T47D (cell line): Measurements from ENCODE around the gene GPER1.

Experiments used
- DNase-seq, 2 experiments: peaks; one replicate each; pipeline versions ENCODE4 v3.0.0 to v3.0.0-alpha.2; 2011 to 2012; ENCODE audit warnings: low read depth in 1 of 2, low spot score in 1 of 2
- JUND ChIP-seq: IDR thresholded peaks from 2 replicates; pipeline ENCODE4 v1.6.1; 2012; ENCODE audit warnings: low read depth
- in situ Hi-C: cut with HindIII; loops from 2 replicates; pipeline ENCODE4 v1.10.0; 2016; ENCODE audit warnings: low sequenced_read_pairs, low pct_unique_long_range_greater_than_20kb

The GPER1 gene

DNA sequence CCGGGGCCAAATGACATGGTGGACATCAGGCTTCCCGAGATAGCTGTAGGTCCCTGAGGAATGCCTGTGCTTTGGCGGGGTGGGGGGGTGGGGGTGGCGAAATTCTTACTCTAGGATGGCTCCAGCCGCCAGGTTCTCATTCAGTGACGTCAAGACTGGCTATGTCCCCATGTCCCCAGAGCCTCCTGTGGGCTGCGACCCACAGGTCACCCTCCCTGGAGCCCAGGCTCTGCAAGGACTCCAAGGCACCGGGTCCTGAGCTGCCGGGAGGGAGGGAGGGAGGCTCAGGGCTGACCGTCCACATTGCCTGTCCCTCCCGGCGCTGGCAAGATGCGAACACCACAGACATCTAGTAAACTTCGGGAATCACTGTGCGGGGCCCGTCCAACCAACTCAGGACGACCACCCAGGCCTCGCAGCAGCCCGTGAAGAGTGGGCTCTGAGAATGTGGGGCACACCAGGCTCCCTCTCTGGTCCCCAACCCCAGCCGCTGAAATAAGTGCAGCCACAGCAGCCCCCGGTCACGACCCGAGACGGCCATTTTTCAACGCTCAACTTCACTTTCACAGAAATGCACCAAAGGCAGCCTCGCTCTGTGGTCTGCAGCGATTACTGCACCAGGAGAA lies 31.0 kb upstream of the GPER1 start:
- no peak for DNase-seq
- in situ Hi-C loops = no loop called here
- no peak for TF ChIP-seq JUND

DNA sequence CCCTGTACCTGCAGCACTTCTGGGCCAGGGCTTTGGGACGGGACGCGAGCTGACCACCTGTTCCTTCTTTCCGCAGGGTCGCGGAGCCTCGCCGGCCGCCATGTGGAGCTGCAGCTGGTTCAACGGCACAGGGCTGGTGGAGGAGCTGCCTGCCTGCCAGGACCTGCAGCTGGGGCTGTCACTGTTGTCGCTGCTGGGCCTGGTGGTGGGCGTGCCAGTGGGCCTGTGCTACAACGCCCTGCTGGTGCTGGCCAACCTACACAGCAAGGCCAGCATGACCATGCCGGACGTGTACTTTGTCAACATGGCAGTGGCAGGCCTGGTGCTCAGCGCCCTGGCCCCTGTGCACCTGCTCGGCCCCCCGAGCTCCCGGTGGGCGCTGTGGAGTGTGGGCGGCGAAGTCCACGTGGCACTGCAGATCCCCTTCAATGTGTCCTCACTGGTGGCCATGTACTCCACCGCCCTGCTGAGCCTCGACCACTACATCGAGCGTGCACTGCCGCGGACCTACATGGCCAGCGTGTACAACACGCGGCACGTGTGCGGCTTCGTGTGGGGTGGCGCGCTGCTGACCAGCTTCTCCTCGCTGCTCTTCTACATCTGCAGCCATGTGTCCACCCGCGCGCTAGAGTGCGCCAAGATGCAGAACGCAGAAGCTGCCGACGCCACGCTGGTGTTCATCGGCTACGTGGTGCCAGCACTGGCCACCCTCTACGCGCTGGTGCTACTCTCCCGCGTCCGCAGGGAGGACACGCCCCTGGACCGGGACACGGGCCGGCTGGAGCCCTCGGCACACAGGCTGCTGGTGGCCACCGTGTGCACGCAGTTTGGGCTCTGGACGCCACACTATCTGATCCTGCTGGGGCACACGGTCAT lies 30.3 kb upstream of the GPER1 start:
- no peak for DNase-seq
- in situ Hi-C loops = no loop called here
- TF ChIP-seq JUND = no peak

DNA sequence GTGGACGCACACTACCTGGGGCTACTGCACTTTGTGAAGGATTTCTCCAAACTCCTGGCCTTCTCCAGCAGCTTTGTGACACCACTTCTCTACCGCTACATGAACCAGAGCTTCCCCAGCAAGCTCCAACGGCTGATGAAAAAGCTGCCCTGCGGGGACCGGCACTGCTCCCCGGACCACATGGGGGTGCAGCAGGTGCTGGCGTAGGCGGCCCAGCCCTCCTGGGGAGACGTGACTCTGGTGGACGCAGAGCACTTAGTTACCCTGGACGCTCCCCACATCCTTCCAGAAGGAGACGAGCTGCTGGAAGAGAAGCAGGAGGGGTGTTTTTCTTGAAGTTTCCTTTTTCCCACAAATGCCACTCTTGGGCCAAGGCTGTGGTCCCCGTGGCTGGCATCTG lies 29.6 kb upstream of the GPER1 start:
- in situ Hi-C loops = no loop called here
- DNase-seq = no peak
- no peak for TF ChIP-seq JUND

DNA sequence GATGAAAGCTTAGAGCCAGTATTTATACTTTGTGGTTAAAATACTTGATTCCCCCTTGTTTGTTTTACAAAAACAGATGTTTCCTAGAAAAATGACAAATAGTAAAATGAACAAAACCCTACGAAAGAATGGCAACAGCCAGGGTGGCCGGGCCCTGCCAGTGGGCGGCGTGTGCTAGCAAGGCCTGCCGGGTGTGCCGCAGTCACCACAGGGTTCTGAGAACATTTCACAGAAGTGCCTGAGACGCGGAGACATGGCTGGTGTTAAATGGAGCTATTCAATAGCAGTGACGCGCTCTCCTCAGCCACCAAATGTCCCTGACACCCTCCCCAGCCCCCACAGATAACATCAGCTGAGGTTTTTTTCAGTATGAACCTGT lies 29.1 kb upstream of the GPER1 start:
- in situ Hi-C loops = no loop called here
- DNase-seq = no peak
- TF ChIP-seq JUND = no peak

DNA sequence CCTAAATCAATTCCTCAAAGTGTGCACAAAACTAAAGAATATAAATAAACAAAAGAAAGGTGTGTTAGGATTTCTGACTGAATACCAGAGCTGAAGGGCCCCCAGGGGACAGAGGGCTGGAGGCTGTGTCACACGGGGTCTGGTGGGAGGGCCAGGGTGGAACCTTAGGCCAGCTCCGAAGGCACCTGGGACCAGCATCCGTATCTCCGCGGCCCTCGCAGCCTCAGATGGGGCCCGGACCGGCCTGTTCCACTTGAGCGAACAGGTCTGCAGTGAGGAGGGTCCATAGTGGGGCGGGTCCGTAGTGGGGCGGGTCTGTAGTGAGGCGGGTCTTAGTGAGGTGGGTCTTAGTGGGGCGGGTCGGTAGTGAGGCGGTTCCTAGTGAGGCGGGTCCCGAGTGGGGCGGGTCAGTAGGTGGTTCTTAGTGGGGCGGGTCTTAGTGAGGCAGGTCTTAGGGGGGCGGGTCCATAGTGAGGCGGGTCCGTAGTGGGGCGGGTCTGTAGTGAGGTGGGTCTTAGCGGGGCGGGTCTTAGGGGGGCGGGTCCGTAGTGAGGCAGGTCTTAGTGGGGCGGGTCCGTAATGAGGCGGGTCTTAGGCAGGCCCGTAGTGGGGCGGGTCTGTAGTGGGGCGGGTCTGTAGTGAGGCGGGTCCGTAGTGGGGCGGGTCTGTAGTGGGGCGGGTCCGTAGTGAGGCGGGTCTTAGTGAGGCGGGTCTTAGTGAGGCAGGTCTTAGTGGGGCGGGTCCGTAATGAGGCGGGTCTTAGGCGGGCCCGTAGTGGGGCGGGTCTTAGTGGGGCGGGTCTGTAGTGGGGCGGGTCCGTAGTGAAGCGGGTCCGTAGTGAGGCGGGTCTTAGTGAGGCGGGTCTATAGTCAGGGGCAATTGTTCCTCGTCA lies 28.5 kb upstream of the GPER1 start:
- in situ Hi-C loops = no loop called here
- peak in 1 of 2 experiments; percentile 87 for DNase-seq
- TF ChIP-seq JUND = no peak

DNA sequence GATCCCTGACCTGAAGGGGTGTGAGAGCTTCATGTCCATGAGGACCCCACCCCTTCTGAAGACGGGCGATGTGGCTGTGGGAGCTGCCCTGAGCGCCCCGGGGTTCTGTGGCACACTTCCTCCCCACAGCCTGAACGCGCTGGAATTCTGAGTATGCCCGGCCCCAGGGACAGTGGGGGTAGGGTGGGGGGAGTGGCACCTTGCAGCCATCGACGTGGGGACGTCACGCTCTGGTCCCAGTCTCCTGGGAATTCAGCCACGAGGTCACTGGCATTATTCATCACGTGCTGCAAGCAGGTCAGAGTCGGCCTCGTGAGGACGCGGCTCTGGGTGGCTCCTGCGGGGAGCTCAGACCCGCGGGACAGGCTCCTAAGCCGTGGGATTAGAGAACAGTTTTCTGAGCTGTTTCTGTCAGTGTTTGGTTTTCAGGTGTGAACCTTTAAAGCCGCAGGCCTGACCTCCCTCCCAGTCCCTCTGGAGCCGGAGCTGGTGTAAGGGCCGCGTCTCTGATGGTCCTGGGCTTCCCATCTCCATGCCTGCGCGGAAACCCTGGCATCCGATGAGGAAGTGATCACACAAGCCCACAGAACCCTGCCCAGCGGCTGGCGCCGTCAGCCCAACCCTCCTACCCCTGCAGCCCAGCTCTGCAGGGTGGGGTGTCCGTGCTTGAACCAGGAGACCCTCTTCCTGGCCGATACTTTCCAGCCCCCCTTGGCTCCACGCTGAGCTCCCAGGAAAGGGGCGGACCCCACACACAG lies 27.4 kb upstream of the GPER1 start:
- in situ Hi-C loops = no loop called here
- no peak for DNase-seq
- TF ChIP-seq JUND = no peak

DNA sequence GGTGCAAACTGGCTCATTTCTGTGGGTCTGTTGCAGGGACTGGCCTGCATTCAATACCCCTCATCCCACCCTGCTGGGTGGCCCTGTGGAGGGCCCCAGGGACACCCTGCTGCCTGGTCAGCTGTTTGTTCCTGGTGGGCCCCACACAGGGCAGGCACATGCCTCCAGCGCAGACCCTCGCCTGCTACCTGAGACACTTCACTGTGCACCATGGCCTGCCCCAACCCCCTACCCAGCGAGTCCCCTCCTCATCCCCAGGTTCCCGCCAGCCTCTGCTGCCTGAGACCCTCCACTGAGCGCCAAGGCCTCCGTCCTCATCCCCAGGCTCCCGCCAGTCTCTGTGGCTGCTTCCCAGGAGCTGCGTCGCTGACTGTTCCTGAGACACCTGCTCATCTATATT lies 26.7 kb upstream of the GPER1 start:
- in situ Hi-C loops = no loop called here
- DNase-seq = no peak
- no peak for TF ChIP-seq JUND

DNA sequence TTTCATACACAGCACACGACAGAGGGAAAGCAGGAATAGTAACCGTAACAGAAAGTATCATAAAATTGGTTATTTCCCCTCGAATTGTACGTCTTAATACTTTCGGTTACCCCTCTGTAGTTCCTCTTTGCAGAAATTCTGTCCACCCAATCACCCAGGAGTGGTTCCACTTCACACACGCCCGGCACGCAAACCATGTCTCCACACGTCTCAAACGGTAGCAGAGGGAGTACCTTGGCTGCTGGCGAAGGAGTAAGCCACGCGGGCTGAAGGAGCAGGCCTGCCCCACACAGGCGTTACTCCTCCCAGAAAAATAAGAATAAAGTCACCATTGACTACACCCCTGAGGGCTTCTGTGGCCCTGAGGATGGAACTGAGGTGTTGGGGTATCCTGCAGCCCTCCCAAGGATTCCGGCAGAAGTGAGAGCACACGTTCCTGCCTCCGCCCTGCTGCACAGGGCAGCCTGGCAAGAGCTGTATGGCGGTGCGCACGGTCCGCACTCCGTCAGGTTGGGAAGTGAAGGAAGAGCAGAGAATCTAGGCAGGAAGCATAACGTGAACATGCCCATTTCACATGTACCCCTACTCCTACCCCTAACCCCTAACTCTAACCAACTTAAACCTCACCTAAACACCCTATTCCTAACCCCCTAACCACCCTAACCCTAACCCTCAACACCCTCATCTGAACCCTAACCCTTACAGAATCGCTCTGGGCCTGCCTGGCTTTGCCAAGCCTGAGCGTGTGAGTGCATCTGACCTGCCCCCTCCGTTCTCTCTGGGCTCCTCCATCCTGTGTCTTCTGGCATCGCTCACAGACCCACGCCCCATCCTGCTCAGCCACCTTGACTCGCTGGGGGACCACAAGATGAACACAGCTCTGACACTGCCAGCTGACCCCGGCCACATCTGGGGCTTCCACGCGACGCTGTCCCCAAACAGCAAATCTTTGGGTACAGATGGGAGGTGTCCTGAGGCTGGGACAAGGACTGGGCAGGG lies 25.3 kb upstream of the GPER1 start:
- in situ Hi-C loops = no loop called here
- DNase-seq = no peak
- TF ChIP-seq JUND = no peak

DNA sequence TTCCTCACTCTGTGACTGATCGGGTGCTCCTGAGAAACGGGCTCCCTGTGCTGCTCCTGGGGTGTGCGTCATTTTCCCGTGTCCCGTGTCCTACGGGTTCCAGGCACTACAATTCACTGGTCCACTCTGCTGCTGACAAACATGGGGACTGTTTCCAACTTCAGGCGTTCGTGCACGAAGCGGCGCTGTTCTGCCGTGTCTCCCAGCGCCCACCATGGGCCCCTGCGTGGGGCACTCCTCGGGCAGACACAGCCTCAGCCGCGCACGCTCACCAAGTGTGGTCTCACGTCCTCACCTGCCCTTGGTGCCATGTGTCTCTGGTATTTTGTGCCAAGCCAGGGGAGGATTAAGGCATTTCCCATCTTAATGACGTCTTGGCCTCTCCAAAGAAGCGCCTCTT lies 24.6 kb upstream of the GPER1 start:
- no peak for TF ChIP-seq JUND
- DNase-seq = no peak
- in situ Hi-C loops = no loop called here

DNA sequence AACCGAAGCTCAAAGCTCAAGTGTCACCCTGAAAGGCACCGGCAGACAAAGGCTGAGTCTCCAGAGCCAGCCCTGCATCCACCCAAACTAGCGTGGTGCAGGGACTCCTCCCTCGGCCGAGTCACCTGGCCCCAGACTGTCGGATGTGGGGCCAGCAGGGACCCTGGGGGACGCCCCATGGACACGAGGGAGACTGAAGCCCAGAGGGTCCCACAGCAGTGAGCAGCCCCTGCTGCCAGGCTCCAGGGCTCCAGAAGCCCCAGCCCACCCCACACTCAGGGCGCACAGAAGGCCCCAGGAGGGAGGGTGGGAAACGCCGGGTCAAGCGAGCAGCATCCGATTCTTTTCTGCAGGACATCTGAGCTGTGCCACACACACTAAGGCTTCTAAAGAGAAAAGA lies 23.3 kb upstream of the GPER1 start:
- TF ChIP-seq JUND = no peak
- in situ Hi-C loops = no loop called here
- DNase-seq = no peak

DNA sequence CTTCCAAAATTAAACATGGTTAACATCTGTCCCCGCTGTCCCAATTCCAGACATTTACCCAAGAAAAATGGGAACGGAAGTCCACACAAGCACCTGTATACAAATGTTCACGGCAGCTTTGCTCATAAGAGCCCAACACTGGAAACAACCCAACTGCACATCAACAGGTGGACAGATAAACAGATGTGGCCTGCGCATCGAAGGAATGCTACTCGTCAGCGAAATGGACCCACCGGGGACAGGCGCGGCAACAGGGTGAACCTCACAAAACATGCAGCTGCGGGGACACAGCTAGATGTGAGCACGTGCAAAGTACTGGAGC lies 22.7 kb upstream of the GPER1 start:
- TF ChIP-seq JUND = no peak
- no peak for DNase-seq
- in situ Hi-C loops = no loop called here
